Endothelial cell of umbilical vein (primary cell): ENCODE measurements around the gene PHC2.

ENCODE experiments used
- CTCF ChIP-seq, 2 donors: IDR thresholded peaks; 1 replicate in 1 of 2; 2 replicates in 1 of 2; pipeline ENCODE4 v1.5.1; 2011; ENCODE audit warnings: low read length in 2 of 2, mild to moderate bottlenecking in 2 of 2, moderate library complexity in 2 of 2, control low read depth in 1 of 2, inconsistent platforms in 1 of 2, low read depth in 1 of 2; ENCODE audit not compliant: insufficient read depth in 1 of 2; ENCODE audit errors: extremely low read depth in 1 of 2
- JUN ChIP-seq: IDR thresholded peaks from 2 replicates; pipeline ENCODE4 v1.6.1; 2011; ENCODE audit warnings: borderline replicate concordance, low read depth; ENCODE audit not compliant: insufficient read length, insufficient read depth
- MYC ChIP-seq: IDR thresholded peaks from one replicate; pipeline ENCODE4 v1.6.1; 2011; ENCODE audit warnings: mild to moderate bottlenecking, low read depth, low read length
- POLR2A ChIP-seq: IDR thresholded peaks from 2 replicates; pipeline ENCODE4 v1.6.1; 2012; ENCODE audit warnings: low read depth, mild to moderate bottlenecking, control low read depth, low read length

- TF ChIP-seq CTCF (IDR thresholded peaks at IDR 0.05; ENCODE audit: extremely low read depth in 1 of 2, insufficient read depth in 1 of 2, low read depth in 1 of 2, low read length in 2 of 2) (no peak), MYC (no peak), JUN (no peak), POLR2A (no peak)
These were observed 28.7 kb downstream of the PHC2 start for GRCh38 chr1:33402206-33402605.
